Measurements from ENCODE around the gene INCENP. TPM values are rescaled to one million over a fixed set of nuclear protein-coding genes. Genes with fewer than 3 reads are reported as not detected.

INCENP gene
- total and polyA plus RNA-seq, 2 of the 13 experiments (the other 11 are each of a cell fraction or from before 2014, with no cell fraction given) = 14.1 to 37.3 TPM

- TF ChIP-seq ARID5B (CRISPR knock-in tag; IDR thresholded peaks at IDR 0.05) (0 out of 2 replicates have a peak, but pooled peaks have one; percentile 14), ZNF552 (CRISPR knock-in tag; IDR thresholded peaks at IDR 0.05; ENCODE audit: borderline replicate concordance) (no peak), ZSCAN22 (CRISPR knock-in tag; IDR thresholded peaks at IDR 0.05) (no peak), ZNF629 (CRISPR knock-in tag; conservative IDR thresholded peaks at IDR 0.05) (no peak), MBD4 (IDR thresholded peaks at IDR 0.05; ENCODE audit: borderline replicate concordance, low read length) (no peak), ZSCAN25 (CRISPR knock-in tag; IDR thresholded peaks at IDR 0.05) (no peak), HIC2 (CRISPR knock-in tag; IDR thresholded peaks at IDR 0.05; ENCODE audit: low read depth) (no peak), PHF8 (CRISPR knock-in tag; IDR thresholded peaks at IDR 0.05) (no peak), ZNF501 (CRISPR knock-in tag; IDR thresholded peaks at IDR 0.05) (0 out of 2 replicates have a peak, but pooled peaks have one; percentile 24), ZNF329 (CRISPR knock-in tag; IDR thresholded peaks at IDR 0.05; ENCODE audit: low read depth) (no peak), MED13 (CRISPR knock-in tag; IDR thresholded peaks at IDR 0.05) (no peak), HMGXB4 (CRISPR knock-in tag; IDR thresholded peaks at IDR 0.05; ENCODE audit: borderline replicate concordance in 1 of 2, low read depth in 1 of 2) (no peak), TEAD2 (CRISPR knock-in tag; IDR thresholded peaks at IDR 0.05) (no peak)
- TF ChIP-seq, protein P1, sequence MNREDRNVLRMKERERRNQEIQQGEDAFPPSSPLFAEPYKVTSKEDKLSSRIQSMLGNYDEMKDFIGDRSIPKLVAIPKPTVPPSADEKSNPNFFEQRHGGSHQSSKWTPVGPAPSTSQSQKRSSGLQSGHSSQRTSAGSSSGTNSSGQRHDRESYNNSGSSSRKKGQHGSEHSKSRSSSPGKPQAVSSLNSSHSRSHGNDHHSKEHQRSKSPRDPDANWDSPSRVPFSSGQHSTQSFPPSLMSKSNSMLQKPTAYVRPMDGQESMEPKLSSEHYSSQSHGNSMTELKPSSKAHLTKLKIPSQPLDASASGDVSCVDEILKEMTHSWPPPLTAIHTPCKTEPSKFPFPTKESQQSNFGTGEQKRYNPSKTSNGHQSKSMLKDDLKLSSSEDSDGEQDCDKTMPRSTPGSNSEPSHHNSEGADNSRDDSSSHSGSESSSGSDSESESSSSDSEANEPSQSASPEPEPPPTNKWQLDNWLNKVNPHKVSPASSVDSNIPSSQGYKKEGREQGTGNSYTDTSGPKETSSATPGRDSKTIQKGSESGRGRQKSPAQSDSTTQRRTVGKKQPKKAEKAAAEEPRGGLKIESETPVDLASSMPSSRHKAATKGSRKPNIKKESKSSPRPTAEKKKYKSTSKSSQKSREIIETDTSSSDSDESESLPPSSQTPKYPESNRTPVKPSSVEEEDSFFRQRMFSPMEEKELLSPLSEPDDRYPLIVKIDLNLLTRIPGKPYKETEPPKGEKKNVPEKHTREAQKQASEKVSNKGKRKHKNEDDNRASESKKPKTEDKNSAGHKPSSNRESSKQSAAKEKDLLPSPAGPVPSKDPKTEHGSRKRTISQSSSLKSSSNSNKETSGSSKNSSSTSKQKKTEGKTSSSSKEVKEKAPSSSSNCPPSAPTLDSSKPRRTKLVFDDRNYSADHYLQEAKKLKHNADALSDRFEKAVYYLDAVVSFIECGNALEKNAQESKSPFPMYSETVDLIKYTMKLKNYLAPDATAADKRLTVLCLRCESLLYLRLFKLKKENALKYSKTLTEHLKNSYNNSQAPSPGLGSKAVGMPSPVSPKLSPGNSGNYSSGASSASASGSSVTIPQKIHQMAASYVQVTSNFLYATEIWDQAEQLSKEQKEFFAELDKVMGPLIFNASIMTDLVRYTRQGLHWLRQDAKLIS (CRISPR knock-in tag; IDR thresholded peaks at IDR 0.05) = no peak
These were observed 42.2 kb upstream of the INCENP start (continued) for GRCh38 chr11:62081378-62082291.

Measured in HepG2 (cell line).